WERI-Rb-1 (cell line): ENCODE results near the gene KRTDAP.

Source experiments
- DNase-seq: peaks from one replicate; pipeline ENCODE4 v3.0.0-alpha.2; 2020
- H3K27ac ChIP-seq: fragments of 250-450 bp; sonication (Bioruptor Pico); 2 replicates; pipeline ENCODE4 v1.5.1; 2020; ENCODE audit warnings: mild to moderate bottlenecking, moderate library complexity
- H3K27me3 ChIP-seq: fragments of 250-450 bp; sonication (Bioruptor Pico); 2 replicates; pipeline ENCODE4 v1.5.1; 2021; ENCODE audit warnings: mild to moderate bottlenecking, low read depth, moderate library complexity; ENCODE audit not compliant: insufficient read depth, severe bottlenecking
- H3K36me3 ChIP-seq: fragments of 250-450 bp; sonication (Bioruptor Pico); 2 replicates; pipeline ENCODE4 v1.5.1; 2020; ENCODE audit warnings: mild to moderate bottlenecking, moderate library complexity
- H3K4me3 ChIP-seq: 2 replicates; pipeline ENCODE4 v1.5.1; 2011; ENCODE audit warnings: low read depth, mild to moderate bottlenecking, control low read depth, low read length
- H3K9me3 ChIP-seq: fragments of 250-450 bp; sonication (Bioruptor Pico); 2 replicates; pipeline ENCODE4 v1.5.1; 2021; ENCODE audit warnings: mild to moderate bottlenecking, moderate library complexity; ENCODE audit not compliant: severe bottlenecking
- CTCF ChIP-seq: IDR thresholded peaks from 2 replicates; pipeline ENCODE4 v1.5.1; 2011; ENCODE audit warnings: low read depth, mild to moderate bottlenecking, control low read depth, inconsistent platforms, low read length

The KRTDAP gene

GRCh38 chr19:35437406-35437951, 52.8 kb downstream of the KRTDAP start:
- H3K27ac ChIP-seq, result no peak overlapping the region
- no peaks in the 10 kb centered on the region for H3K36me3 ChIP-seq
- no peaks in the 10 kb centered on the region for H3K9me3 ChIP-seq
- TF ChIP-seq CTCF, result no peak
- DNase-seq, result no peak
- no peak overlapping the region for H3K4me3 ChIP-seq
- no peaks in the 10 kb centered on the region for H3K27me3 ChIP-seq
